GM19328 (cell line): Measurements from ENCODE around the gene CDH15.

Source experiments
- ATAC-seq: cut with Tn5 transposase; IDR thresholded peaks from one replicate; pipeline ENCODE4 v1.9.1; 2021; ENCODE audit warnings: mild to moderate bottlenecking, moderate library complexity; ENCODE audit not compliant: unreplicated experiment

Gene CDH15

GRCh38 chr16:89198417-89199240, 27.1 kb downstream of the CDH15 start:
- no peak for ATAC-seq

GRCh38 chr16:89199241-89200123, 27.9 kb downstream of the CDH15 start:
- no peak for ATAC-seq

DNA sequence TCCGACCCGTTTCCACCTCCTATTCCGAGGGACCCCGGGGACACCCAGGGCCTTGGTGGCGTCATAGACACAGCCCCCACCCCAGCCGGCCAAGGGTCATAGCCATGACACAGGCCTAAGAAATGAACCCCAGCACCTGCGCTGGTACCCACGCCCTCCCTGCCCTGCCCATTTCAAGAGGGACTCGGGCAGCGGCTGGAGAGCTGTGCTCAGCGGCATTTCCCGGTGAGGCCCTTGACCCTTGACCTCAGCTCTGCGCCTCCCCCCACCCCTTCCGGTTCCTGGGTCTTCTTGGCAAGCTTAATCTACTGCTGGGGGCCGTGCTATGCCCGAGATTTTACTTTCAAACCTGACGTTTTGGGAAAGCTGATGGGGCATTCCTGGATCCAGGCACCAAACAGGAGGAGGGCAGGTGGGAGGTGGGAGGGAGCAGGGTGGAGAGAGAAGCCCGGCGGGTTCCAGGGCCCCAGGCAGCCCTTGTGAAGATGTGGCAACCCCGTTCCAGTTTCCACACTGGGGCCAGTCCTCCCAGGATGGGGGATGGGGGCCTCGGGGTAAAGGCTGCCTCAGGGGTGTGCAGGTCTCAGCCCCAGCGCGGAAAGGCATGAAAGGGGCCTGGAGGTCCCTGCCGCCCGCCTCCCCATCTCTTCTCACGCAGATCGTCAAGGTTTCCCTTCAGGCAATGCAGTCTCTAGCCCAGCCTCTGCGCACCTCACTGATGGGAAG, 28.7 kb downstream of the CDH15 start, which contains the start of gene SLC22A31:
Gene SLC22A31, minus strand, starts transcription at position 414 of the 726 bp plus-strand sequence. Its CDS starts 36 bp downstream, at position 378.
- no peak for ATAC-seq

GRCh38 chr16:89200850-89201411, 29.4 kb downstream of the CDH15 start:
- ATAC-seq, result no peak

DNA sequence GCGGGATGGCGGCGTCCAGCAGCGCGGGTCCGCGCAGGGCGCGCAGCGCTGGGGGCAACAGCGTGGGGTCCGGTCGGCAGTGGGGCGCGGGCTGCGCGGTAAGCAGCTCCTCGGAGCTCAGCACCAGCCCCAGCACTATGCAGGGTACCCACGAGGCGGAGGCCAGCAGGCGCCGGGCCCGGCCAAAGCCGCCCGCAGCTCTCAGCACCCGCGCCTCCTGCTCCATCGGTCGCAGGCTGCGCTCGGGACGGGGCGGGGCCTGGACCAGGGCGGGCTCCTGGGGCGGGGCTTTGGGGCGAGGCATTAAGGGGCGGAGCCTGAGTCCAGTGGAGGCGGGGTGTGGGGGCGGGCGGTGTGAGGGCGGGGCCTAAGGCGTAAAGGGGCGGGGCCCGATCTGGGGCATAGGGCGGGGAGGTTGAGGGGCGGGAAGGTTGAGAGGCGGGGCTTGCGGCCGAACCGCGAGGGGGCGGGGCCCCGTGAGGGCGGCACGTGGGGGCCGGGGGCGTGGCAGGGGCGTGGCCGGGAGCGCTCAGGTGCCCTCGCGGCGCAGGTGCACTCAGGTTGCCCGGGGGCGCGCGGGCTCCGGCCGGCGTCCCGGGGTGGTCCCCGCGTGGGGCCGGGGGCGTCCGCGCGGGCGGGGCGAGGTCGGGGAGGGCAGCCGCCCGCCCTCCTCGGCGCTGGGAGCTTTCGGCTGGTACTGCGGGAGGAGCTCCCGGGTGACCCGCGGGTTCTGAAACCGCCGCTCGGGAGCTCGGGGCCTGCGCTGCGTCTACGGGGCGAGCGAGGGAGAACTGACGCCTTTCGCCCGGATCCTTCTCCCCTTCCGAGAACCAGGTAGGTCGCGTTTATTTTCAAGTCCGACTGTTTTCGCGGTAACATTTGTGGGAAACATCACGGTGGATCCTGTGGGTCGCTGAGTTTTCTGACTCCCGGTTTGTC, 30.2 kb downstream of the CDH15 start:
- ATAC-seq, result no peak

DNA sequence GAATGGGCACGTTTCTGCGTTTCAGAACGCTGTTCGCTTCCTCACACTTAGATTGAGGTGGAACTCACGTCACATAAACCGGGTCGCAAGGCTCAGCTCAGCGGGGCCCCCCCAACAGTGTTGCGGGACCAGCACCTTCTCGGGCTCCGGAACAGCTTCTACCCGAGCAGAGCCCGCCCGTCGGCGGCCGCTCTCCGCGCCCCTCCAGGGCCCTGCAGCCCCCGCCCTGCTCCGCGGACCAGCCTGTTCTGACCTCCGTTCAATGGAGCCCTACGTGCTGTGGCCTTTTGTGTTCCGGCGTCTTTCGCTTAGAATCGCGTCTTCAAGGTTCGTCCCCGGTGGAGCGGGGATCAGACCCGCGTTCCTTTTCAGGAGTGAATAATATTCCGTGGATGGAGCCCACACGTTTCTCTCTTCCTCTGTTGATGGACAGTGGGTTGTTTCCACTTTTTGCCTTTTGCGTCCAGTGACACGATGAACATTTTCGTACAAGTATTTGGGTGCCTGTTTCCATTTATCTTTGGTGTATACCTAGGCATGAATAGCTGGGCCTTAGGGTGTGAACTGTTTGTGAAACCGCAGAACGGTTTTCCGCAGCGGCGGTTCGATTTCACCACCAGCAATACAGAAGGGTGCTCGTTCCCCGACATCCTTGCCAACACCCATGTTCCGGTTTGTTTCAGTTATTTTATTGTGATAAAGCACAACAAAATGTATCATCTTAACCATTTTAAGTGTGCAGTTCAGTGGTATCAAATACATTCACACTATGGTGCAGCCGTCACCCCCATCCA, 31.1 kb downstream of the CDH15 start:
- ATAC-seq, result no peak

DNA sequence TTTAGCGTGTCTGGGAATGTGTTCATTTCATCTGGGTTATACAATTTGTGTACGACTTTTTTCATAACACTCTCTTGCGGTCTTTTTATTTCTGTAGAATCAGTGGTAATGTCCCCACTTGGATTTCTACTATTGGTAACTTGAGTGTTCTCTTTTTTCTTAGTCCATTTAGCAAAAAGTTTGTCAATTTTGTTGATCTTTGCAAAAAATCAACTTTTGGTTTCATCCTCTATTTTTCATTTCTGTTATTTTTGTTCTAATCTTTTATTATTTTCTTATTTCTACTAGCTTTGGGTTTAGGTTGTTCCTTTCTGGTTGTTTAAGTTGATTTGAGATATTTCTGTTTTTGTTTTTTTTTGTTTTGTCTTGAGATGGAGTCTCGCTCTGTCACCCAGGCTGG, 36.4 kb downstream of the CDH15 start:
- no peak for ATAC-seq

DNA sequence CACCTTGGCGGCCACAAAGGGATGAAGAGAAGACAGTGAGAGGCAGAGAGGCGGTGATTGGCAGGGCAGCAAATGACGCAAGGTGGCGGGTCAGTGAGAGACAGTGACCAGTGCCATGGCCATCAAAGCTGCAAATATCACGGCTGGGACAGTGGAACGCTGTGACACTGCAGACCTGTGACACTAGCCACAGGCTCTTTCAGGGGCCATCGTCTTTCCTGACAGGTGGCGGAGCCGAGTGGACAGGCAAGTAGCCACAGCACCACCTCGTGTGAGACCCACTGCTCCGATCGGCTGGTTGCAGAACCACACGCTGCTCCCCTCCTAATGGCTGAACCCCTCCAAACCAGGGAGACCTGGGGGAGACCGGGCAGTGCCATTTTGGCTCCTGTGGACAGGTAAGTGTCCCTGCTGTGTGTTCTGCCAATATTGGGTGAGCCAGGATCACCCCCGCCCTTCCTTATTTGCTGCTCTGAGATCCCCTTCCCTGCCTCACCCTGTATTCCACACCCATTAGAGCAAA, 38.0 kb downstream of the CDH15 start:
- no peak for ATAC-seq

DNA sequence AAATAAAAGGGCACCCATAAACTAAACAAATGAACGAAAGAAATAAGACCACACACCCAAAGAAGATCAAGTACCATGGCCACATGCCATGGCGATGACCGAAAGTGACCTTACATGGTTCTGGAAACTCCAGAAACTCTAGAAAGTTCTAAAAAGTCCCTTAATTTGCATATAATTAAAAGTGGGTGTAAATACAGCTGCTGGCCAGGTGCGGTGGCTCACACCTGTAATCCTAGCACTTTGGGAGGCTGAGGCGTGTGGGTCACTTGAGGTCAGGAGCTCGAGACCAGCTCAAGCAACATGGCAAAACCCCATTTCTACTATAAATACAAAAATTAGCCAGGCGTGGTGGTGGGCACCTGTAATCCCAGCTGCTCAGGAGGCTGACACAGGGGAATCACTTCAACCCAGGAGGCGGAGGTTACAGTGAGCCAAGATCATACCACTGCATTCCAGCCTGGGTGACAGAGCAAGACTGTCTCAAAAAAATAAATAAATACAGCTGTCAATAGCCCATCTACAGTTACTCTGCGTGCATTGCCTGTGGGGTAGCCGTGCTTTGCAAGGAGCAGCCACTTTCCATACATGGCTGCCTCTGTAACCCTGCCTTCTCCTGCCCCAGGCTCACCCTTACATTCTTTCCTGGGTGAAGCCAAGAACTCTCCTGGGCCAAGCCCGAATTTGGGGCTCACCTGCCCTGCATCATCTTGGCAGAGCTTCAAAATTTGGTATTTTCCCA, 38.8 kb downstream of the CDH15 start:
- no peak for ATAC-seq

GRCh38 chr16:89210904-89211515, 39.5 kb downstream of the CDH15 start:
- ATAC-seq, result no peak

- ATAC-seq, result no peak
Observed at GRCh38 chr16:89216315-89217137, 45.0 kb downstream of the CDH15 start.

- no peak for ATAC-seq
Observed at GRCh38 chr16:89217138-89217387, 45.5 kb downstream of the CDH15 start.

DNA sequence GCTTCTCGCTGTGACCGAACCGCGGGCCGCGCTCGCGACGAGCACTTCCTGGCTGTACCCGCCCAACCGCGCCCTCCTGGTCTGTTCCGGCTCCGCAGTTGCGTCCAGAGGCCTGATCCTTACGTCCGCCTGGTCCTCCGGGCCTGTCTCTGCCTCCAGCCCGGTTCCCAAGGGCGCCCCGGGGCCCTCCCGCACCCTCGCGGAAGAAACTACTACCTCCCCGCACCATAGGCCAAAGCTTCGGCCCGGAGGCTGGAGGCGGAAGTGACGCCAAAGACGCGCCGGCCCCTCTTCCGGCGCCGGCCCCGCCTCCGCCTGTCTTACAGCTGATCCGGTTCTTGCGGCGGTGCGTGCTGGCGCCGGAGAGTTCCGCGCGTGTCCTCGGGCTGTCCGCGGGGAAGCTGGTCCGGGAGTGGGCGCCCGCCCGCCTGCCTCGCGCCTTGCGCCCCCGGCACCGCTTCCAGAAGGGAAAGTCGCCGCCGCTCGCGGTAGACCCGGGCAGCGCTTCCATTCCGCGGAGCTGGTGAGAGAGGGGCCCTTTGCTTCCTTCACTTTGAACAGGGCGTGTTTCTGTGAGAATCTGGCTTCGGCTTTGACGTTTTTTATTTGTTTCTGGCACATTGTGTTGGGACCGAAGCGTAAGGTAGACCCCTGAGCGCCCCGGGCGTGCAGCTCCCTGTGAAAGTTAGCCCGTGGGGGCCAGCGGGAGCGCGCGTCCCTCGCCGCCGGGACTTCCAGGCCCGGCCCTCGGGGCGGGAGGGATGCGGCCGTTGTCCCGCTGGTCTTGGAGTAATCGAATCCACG, 46.0 kb downstream of the CDH15 start, which contains the start of gene ZNF778:
Gene ZNF778, plus strand, starts transcription at position 316 of the 804 bp plus-strand sequence. CDS start 3,425 bp downstream, outside the sequence.
- peak; percentile 81 for ATAC-seq

DNA sequence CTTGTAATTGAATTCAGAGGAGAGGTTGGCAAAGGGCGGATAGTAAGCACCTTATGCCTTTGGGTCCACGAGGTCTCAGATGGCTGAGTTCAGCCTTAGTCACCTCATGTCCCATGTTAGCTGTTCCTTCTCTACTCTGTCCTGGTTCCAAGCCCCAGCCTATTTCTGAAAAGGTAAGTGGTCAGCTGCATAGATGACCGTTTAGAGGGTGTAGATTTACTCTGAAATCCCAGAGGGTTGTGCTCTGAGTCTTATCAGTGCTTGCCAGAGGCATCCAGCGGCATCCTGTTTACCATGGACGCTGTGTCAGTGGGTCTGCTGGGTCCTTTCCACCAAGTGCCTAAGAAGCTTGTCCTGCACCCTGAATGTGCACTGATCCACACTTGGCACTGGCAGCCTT, 47.8 kb downstream of the CDH15 start:
- ATAC-seq, result no peak

DNA sequence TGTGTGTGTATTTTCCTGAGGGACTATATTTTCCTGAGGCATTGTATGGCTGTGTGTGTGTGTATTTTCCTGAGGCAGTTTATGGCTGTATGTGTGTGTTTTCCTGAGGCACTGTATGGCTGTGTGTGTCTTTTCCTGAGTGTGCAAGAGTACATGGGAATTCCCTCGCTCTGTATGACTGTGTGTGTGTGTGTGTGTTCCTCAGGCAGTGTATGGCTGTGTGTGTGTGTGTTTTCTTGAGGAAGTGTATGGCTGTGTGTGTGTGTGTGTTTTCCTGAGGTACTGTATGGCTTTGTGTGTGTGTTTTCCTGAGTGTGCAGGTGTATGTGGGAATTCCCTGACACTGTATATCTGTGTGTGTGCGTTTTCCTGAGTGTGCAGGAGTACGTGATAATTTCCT, 50.1 kb downstream of the CDH15 start:
- no peak for ATAC-seq

DNA sequence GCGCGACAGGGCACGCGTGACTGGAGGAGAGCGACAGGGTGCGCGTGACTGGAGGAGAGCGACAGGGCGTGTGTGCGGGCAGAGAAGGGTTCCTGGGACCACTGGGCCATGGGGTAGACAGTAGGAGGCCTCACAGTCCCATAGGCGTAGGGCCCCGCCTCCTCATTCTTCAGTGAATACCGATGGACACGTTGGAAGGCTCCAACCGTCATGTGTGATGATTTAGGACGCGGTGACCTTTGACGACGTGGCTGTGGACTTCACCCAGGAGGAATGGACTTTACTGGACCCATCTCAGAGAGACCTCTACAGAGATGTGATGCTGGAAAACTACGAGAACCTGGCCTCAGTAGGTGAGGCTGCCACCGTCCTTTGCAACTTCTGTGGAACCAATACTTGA, 51.4 kb downstream of the CDH15 start:
- no peak for ATAC-seq
